ENCODE measurements around the gene ABCA10.
"Not testable (repeated sequence)": the region's sequence is repeated elsewhere in the genome, so short reads cannot be mapped to it uniquely, and the experiment has no call there.

Gene ABCA10

DNA sequence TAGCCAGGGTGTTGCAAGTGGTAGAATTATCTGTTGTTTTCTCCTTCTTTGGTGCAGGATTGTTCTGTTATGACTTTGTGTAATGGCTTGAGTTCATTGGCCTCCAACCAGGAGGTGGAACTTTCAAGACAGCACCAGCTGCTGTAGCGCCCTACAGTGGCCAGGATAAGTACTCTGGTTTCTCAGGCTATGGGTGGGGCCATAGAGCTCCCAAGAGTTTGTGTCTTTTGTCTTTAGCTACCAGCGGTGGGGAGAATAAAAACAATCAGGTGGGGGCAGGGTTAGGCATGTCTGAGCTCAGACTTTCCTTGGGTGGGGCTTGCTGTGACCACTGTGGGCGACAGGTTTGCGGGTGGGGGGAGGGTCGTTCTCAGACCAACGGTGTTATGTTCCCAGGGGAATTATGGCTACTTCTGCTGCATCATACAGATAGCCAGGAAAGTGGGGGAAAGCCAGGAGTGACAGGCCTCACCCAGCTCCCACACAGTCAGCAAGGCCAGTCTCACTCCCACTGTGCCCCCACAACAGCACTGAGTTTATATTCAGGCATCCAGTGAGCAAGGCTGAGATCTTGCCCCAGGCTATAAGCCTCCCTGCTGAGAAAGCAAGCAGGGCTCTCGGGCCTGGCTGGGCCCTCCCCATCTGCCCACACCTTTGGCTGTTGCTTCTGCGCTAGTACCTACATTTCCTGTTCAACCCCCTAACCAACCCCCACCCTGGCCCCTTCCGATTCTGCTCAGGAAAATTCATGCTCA, 15.4 kb downstream of the ABCA10 start:
- TF ChIP-seq, protein P1, sequence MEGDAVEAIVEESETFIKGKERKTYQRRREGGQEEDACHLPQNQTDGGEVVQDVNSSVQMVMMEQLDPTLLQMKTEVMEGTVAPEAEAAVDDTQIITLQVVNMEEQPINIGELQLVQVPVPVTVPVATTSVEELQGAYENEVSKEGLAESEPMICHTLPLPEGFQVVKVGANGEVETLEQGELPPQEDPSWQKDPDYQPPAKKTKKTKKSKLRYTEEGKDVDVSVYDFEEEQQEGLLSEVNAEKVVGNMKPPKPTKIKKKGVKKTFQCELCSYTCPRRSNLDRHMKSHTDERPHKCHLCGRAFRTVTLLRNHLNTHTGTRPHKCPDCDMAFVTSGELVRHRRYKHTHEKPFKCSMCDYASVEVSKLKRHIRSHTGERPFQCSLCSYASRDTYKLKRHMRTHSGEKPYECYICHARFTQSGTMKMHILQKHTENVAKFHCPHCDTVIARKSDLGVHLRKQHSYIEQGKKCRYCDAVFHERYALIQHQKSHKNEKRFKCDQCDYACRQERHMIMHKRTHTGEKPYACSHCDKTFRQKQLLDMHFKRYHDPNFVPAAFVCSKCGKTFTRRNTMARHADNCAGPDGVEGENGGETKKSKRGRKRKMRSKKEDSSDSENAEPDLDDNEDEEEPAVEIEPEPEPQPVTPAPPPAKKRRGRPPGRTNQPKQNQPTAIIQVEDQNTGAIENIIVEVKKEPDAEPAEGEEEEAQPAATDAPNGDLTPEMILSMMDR (IDR thresholded peaks at IDR 0.05; ENCODE audit: insufficient read depth, missing control alignments) = no peak
- DNase-seq (ENCODE audit: insufficient read length, low spot score) = no peak
- no peak for FAIRE-seq

DNA sequence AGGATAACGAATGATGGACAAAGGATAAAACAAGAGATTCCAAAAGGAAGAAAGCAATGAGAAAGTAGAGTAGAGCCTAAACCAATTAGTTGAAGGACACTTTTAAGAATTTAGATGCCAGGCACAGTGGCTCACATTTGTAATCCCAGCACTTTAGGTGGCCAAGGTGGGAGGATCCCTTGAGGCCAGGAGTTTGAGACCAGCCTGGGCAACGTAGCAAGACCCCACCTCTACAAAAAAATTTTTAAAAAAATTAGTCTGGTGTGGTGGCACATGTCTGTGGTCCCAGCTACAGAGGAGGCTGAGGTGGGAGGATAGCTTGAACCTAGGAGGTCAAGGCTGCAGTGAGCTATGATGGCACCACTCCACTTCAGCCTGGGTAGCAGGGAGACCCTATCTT, 20.0 kb downstream of the ABCA10 start:
- FAIRE-seq (no peak), DNase-seq (ENCODE audit: insufficient read length, low spot score) (no peak)
- TF ChIP-seq, protein P1 (IDR thresholded peaks at IDR 0.05; ENCODE audit: insufficient read depth, missing control alignments) = no peak

DNA sequence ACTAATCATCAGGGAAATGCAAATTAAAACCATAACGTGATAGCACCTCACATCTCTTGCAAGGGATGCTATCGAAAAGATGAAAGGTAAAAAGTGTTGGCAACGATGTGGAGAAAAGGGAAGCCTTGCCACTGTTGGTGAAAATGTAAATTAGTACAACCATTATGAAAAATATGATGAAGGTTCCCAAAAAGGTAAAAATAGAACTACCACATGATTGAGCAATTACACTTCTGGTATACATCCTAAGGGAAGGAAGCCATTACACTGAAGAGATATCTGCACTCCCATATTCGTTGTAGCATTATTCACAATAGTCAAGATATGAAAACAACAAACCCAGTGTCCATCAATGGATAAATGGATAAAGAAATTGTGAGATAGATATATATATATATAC, 21.5 kb downstream of the ABCA10 start:
- DNase-seq (ENCODE audit: insufficient read length, low spot score) (no peak), FAIRE-seq (no peak)

DNA sequence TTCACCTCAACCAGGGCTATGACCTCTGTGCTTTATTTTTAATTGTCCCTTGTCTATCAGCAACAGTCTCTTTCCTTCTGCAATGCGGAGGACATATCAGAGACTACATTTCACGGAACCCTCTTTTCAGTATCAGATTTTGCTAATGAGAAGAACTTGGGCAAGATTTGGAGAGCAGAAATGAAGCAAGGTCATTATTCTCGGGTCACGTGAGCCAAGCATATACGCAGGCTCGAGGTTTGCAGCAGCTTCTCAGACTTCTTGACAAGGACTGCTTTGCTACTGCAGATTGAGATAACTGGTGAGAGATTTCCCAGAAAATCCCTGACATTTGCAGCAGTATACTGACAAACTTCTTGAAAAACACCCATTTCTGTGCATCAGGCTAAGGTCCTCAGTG, 30.4 kb downstream of the ABCA10 start:
- TF ChIP-seq, protein P1 (IDR thresholded peaks at IDR 0.05; ENCODE audit: insufficient read depth, missing control alignments) = no peak
- FAIRE-seq (no peak), DNase-seq (ENCODE audit: insufficient read length, low spot score) (no peak)

More for the DNA sequence above, 21.5 kb downstream of the ABCA10 start:
- TF ChIP-seq, protein P1 (IDR thresholded peaks at IDR 0.05; ENCODE audit: insufficient read depth, missing control alignments) = no peak

DNA sequence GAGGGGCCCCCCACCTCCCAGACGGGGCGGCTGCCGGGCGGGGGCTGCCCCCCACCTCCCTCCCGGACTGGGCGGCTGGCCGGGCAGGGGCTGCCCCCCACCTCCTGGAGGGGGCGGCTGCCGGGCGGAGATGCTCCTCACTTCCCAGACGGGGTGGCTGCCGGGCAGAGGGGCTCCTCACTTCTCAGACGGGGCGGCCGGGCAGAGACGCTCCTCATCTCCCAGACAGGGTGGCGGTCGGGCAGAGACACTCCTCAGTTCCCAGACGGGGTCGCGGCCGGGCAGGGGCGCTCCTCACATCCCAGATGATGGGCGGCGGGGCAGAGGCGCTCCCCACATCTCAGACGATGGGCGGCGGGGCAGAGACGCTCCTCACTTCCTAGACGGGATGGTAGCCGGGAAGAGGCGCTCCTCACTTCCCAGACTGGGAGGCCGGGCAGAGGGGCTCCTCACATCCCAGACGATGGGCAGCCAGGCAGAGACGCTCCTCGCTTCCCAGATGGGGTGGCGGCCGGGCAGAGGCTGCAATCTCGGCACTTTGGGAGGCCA, 32.4 kb downstream of the ABCA10 start:
- FAIRE-seq; DNase-seq (ENCODE audit: insufficient read length, low spot score): not testable (repeated sequence)

DNA sequence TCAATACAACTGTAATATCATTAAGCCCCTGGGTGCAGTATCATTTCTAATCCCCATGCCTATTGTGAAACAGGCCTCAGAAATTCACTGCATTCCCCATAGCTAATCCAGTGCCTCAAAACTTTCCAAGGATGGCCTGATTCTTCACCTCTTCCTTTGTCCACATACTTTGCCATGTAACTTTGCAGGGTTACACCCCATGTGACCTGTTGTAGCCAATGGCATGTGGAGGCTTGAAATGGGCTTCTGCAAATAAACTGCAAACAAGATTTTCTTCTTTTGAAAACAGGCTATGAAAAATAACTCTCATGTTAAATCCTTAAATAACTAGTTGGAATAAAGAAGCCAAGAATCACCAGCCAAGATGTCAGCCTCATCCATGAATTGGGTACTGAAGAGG, 35.9 kb downstream of the ABCA10 start:
- TF ChIP-seq, protein P1 (IDR thresholded peaks at IDR 0.05; ENCODE audit: insufficient read depth, missing control alignments) = no peak
- no peak for DNase-seq (ENCODE audit: insufficient read length, low spot score)
- no peak for FAIRE-seq

DNA sequence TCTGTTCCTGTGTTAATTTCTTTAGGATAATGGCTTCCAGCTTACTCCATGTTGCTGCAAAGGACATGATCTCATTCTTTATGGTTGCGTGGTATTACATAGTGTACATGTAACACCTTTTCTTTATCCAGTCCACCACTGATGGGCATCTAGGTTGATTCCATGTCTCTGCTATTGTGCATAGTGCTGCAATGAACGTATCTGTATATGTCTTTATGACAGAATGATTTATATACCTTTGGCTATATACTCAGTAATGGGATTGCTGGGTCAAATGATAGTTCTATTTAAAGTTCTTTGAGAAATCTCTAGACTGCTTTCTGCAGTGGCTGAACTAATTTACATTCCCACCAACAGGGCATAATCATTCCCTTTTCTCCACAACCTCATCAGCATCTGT, 39.8 kb downstream of the ABCA10 start:
- TF ChIP-seq, protein P1 (IDR thresholded peaks at IDR 0.05; ENCODE audit: insufficient read depth, missing control alignments) = no peak
- no peak for FAIRE-seq
- DNase-seq (ENCODE audit: insufficient read length, low spot score) = no peak
